Progenitor cell of endocrine pancreas (in vitro differentiated cells): Measurements from ENCODE around the gene PTGES. TPM values are rescaled to one million over a fixed set of nuclear protein-coding genes. Genes with fewer than 3 reads are reported as not detected.

Source experiments
- DNase-seq: peaks from one replicate; pipeline ENCODE4 v3.0.0; 2021; ENCODE audit warnings: low spot score; ENCODE audit not compliant: unreplicated experiment
- H3K27ac Mint-ChIP-seq: 2 replicates; pipeline ENCODE4 v1.8.0; 2021; ENCODE audit warnings: mild to moderate bottlenecking, moderate library complexity, mixed read lengths
- H3K27me3 Mint-ChIP-seq: 2 replicates; pipeline ENCODE4 v1.8.0; 2021; ENCODE audit warnings: mixed read lengths
- H3K36me3 Mint-ChIP-seq: 2 replicates; pipeline ENCODE4 v1.8.0; 2022; ENCODE audit warnings: mixed read lengths; ENCODE audit not compliant: insufficient read depth
- H3K4me1 Mint-ChIP-seq: 2 replicates; pipeline ENCODE4 v1.8.0; 2021; ENCODE audit warnings: low read depth, mixed read lengths
- H3K4me3 Mint-ChIP-seq: 2 replicates; pipeline ENCODE4 v1.8.0; 2021; ENCODE audit warnings: low read depth, mild to moderate bottlenecking, moderate library complexity, mixed read lengths
- H3K9me3 Mint-ChIP-seq: 2 replicates; pipeline ENCODE4 v1.8.0; 2021; ENCODE audit warnings: low read depth, mixed read lengths
- CTCF ChIP-seq: fragments of 200-600 bp; sonication (generic); IDR thresholded peaks from one replicate; pipeline ENCODE4 v1.5.0; 2021; ENCODE audit warnings: antibody characterized with exemption, mild to moderate bottlenecking; ENCODE audit not compliant: unreplicated experiment
- total RNA-seq: library from RNA; stranded (reverse); gene quantifications from 2 replicates; pipeline ENCODE4 v1.2.1, GENCODE V29; 2021

Gene PTGES
- total RNA-seq, 1 donor from 2014 or later, result 0.19 TPM

- Mint-ChIP-seq H3K9me3 (no peaks in the 10 kb centered on the region), H3K4me3 (no peak overlapping the region), H3K36me3 (no peaks in the 10 kb centered on the region), H3K27me3 (peaks cover 7% of the 10 kb centered on the region), H3K27ac (no peak overlapping the region), H3K4me1 (no peaks in the 10 kb centered on the region)
- no peak for TF ChIP-seq CTCF
- no peak for DNase-seq
Observed at GRCh38 chr9:129775448-129775798, 22.6 kb upstream of the PTGES start.

GRCh38 chr9:129774791-129775447 is 22.1 kb upstream of the PTGES start:
- Mint-ChIP-seq H3K36me3 (no peaks in the 10 kb centered on the region), H3K27me3 (peaks cover 7% of the 10 kb centered on the region)
- no peak for DNase-seq

GRCh38 chr9:129773262-129774048 is 20.6 kb upstream of the PTGES start:
- Mint-ChIP-seq H3K9me3 (no peaks in the 10 kb centered on the region), H3K27me3 (peaks cover 7% of the 10 kb centered on the region), H3K4me3 (no peak overlapping the region), H3K36me3 (no peaks in the 10 kb centered on the region), H3K27ac (no peak overlapping the region), H3K4me1 (no peaks in the 10 kb centered on the region)
- no peak for DNase-seq
- TF ChIP-seq CTCF, result no peak

More at GRCh38 chr9:129774791-129775447, 22.1 kb upstream of the PTGES start:
- no peaks in the 10 kb centered on the region for H3K9me3 Mint-ChIP-seq
- H3K4me3 Mint-ChIP-seq, result no peak overlapping the region
- no peaks in the 10 kb centered on the region for H3K4me1 Mint-ChIP-seq
- H3K27ac Mint-ChIP-seq, result no peak overlapping the region
- no peak for TF ChIP-seq CTCF

- TF ChIP-seq CTCF, result no peak
- Mint-ChIP-seq H3K4me3 (no peak overlapping the region), H3K4me1 (no peaks in the 10 kb centered on the region), H3K27ac (no peak overlapping the region), H3K36me3 (no peaks in the 10 kb centered on the region), H3K9me3 (no peaks in the 10 kb centered on the region), H3K27me3 (peaks cover 4% of the 10 kb centered on the region)
- no peak for DNase-seq
Observed at GRCh38 chr9:129770741-129771140, 17.9 kb upstream of the PTGES start.

GRCh38 chr9:129769669-129770068 is 16.8 kb upstream of the PTGES start:
- TF ChIP-seq CTCF, result no peak
- no peak overlapping the region for H3K4me3 Mint-ChIP-seq
- no peak overlapping the region for H3K27ac Mint-ChIP-seq
- no peaks in the 10 kb centered on the region for H3K9me3 Mint-ChIP-seq
- H3K27me3 Mint-ChIP-seq, result peaks cover 4% of the 10 kb centered on the region
- DNase-seq, result no peak
- H3K4me1 Mint-ChIP-seq, result no peaks in the 10 kb centered on the region
- H3K36me3 Mint-ChIP-seq, result no peaks in the 10 kb centered on the region
